ENCODE results near the gene ITGB3BP.

The ITGB3BP gene

DNA sequence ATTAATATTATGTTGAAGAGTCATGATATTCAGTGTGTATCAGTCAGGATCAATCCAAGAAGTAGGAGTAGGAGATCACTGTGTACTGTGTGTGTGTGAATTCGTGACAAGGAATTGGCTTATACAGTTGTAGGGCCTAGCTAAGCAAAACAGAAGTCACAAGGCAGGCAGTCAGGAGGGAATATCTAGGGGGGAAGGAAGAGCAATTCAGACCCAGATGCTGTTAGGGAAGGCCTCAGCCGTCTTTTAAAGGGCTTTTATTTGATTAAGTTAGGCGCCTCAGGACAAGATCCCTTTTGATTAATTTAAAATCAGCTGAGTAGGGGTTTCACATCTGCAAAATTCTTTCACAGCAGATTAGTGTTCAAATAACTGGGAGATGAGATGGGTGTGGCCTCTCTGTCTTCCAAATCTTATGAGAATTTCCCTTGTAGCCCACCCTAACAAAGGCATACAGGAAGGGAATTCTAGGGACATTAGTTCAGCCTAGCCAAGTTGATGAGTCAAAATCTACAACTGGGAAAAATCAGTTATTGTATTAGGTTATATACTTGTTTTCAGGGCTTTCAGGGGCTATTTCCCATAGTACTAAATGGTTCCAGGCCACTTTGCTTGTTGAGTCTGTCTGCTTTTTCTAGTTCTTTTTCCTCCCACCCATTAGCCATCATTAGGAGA, 108.2 kb downstream of the ITGB3BP start:
- no peak for DNase-seq

DNA sequence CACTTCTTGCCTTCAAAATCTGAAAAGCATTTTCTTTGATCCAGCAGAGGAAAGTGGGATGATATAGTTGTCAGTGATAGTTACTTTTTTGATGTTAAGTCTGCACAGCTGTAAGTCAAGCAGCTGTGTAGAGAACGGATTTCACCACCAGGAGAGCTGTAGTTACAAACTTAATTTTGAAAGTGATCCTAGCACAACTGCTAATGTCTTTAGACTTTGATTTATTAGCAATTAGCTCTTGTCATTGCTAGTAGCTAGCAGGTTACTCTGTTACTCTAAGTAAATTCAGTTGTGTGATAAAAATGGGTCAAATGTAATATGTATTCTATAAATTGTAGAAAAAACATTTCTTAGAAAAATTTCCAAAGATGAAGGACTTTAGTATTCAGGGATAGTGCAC, 109.6 kb downstream of the ITGB3BP start:
- no peak for DNase-seq

DNA sequence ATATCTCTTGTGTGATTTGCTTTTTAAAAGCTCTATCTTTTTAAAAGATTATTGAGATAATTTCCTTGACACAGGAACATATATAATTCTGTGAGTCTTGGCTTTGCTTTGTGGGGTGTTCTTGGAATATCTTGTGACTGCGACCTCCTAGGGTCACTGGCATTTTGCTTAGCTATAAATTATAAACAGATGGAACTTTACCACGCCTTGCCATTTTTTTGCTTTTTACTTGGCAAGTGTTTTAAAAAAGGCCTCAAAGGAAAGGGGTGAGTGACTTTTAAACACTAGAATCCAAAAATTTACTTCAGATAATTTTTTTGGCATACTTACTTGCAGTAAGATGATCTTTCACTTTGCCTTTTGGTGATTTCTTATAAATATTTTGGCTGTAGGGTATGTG, 112.0 kb downstream of the ITGB3BP start:
- DNase-seq: no peak

DNA sequence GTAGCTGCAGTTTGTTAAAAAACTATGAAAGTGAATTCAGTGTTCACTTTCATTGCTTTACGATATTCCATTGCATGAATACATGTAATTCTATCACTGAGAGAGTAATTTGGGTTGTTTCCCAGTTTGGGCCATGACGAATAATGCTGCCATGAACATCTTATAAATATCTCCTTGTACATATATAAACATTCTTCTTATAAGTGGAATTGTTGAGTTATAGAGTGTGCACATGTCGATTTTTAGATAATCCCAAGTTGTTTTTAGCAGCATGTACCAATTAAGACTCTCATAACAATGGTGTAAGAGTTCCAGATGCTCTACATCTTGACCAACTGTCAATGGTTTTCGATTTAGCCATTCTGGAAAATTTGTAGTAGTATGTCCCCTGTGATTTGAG, 114.7 kb downstream of the ITGB3BP start:
- DNase-seq: no peak

DNA sequence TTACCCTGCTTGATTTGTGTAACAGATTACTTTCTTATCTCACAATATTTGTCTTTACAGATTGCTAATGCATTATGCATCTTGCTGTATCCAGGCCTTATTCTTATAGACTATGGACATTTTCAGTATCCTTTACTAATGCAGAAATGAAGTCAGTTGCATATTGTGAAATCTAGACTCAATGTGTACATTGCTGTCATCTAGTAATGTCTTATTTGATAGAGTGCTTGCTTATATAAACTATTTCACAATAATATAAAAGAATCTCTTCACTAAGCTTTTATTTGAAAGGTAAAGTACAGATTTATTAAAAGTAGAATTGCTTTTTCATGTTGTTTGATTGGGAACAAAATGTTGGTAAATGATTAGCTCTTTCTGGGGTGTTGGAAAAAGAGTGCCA, 116.0 kb downstream of the ITGB3BP start:
- no peak for DNase-seq

DNA sequence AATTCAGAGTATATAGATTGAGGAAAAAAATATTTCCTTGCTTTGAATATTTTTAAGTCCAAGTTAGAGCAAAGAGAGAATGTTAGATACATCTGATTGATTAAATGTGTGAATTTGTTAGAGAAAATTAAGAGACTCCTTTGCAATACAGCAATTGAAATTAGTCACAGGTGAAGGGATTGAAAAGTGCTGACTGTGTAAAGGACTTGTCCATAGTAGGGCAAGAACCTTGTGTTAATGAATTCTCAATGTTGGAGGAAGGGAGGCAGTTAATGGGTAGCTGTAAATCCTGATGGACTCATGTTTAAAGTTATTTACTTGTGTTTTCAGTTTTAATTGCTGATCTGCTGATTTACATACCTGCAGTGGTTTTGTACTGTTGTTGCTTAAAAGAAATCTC, 117.0 kb downstream of the ITGB3BP start:
- DNase-seq: no peak

GRCh38 chr1:63405021-63405420, 118.0 kb downstream of the ITGB3BP start:
- DNase-seq: no peak

- DNase-seq: no peak
These were observed 119.6 kb downstream of the ITGB3BP start for GRCh38 chr1:63403386-63403785.

DNA sequence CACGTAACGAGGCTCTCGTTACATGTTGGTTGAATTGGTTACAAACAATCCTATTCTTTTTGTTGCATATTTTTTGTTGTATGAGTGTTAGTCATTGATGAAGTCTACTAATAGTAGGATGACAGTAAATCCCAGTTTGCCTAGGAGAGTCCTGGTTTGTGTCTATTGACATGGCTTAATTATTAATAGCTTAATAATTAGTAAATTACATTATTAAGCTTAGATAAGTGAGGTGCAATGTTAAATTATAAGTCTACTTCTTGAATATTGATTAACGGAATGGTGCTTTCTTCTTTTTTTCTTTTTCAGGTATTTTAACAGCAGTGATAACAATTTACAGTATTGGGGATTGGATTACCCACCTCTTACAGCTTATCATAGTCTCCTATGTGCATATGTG, 121.1 kb downstream of the ITGB3BP start:
- DNase-seq: no peak

Measured in CD4-positive, alpha-beta T cell treated with Interleukin-10 for 1 hour (primary cell).